ENCODE data around the gene CA10. TPM values are rescaled to one million over a fixed set of nuclear protein-coding genes. Genes with fewer than 3 reads are reported as not detected.

CA10 gene
- polyA plus RNA-seq, 6 donors from 2014 or later, result not detected

DNA sequence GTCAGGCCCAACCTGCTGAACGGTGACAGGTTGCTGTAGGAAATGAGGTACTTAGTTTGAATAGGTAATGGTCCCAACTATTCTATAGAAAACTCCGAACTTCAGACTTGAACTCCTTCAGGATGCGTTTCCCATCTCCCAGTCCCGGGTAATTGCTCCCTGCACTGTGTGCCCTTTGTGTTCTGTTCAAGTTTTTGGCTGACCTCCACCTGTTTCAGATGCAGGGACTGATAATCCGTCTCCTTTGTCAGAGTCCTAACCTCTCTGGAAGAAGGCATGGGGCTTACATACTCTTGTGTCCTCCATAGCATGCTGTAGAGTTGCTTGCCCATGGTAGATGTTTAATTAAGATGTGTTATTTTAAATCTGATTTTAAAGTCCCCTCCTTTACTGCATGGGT is 547.7 kb downstream of the CA10 start:
- Mint-ChIP-seq H3K27me3 (peaks cover 5 to 9% (median 8%) of the 10 kb centered on the region in 3 donors), H3K4me3 (no peak overlapping the region), H3K36me3 (no peaks in the 10 kb centered on the region), H3K9me3 (peaks cover 0 to 2% (median 0%) of the 10 kb centered on the region in 7 donors), H3K27ac (no peak overlapping the region), H3K4me1 (no peaks in the 10 kb centered on the region)
- DNase-seq (no peak), ATAC-seq (ENCODE audit: low read depth in 2 of 2) (no peak)

DNA sequence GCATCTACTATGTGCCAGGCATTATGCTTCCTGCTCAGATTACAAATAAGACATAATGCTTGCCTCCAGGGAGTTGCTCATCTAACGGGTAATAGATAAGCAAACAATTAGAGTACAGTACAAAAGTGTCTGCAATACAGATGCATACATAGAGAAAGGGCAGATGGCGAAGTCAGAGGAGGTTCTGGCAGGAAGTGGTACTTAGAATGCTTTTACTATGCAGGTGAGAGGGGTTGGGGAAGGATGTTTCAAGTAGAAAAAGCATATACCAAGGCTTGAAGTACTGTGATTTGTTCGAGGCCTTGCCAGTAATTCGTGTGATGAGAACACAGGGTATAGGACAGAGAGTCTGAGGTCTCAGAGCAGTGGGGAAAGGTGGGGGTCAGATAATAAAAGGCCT is 548.4 kb downstream of the CA10 start:
- DNase-seq (no peak), ATAC-seq (ENCODE audit: low read depth in 2 of 2) (no peak)
- Mint-ChIP-seq H3K27me3 (peaks cover under 1 to 8% (median 4%) of the 10 kb centered on the region in 3 donors), H3K27ac (no peak overlapping the region), H3K9me3 (peaks cover 0 to 2% (median 0%) of the 10 kb centered on the region in 7 donors), H3K4me3 (no peak overlapping the region), H3K4me1 (no peaks in the 10 kb centered on the region), H3K36me3 (no peaks in the 10 kb centered on the region)

- Mint-ChIP-seq H3K4me3 (no peak overlapping the region), H3K9me3 (peaks cover 0 to 2% (median 0%) of the 10 kb centered on the region in 7 donors), H3K4me1 (no peaks in the 10 kb centered on the region), H3K27ac (no peak overlapping the region), H3K36me3 (no peaks in the 10 kb centered on the region), H3K27me3 (peaks cover 0 to 8% (median 4%) of the 10 kb centered on the region in 3 donors)
- DNase-seq (no peak), ATAC-seq (ENCODE audit: low read depth in 2 of 2) (no peak)
Measured at GRCh38 chr17:51608251-51608933, 550.1 kb downstream of the CA10 start.

- no peak for ATAC-seq (ENCODE audit: low read depth in 2 of 2)
- H3K9me3 Mint-ChIP-seq, result no peaks in the 10 kb centered on the region
Measured at GRCh38 chr17:51607512-51607911, 551.0 kb downstream of the CA10 start.

DNA sequence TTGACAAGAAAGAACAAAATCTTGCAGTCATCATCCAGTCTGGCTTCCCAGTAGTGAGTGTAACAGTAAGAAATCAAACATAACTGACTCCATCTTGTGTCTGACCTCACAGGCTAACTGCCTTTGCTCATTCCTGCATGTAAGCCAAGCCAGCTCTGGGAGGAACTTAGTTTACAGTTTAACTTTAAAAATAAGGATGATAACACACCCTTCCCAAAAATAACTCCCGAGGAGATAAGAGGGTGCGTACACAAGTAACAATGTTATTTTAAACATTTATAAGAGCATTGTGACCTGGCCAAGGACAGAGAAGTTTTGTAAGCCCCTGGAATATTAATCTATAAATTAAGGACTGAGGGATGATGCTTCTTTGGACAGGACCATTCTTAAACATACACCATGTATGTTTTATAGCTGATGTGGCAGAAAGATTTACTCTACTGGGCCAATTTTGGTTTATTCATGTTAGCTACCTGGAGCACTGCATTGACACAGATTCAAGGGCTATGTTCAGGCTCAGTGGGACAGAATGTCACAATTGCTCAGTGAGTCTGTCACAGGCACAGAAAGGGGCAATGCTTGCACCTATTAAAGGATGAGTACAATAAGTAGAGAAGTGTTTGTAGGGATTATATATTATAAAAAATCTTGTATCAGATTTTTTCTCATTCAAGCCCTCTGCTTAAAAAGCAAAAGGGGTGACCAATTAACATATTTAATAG is 554.1 kb downstream of the CA10 start:
- Mint-ChIP-seq H3K4me3 (no peak overlapping the region), H3K36me3 (no peaks in the 10 kb centered on the region), H3K27ac (no peak overlapping the region), H3K9me3 (no peaks in the 10 kb centered on the region), H3K4me1 (no peaks in the 10 kb centered on the region), H3K27me3 (peaks cover 0 to 7% (median 0%) of the 10 kb centered on the region in 3 donors)
- ATAC-seq (ENCODE audit: low read depth in 2 of 2) (no peak), DNase-seq (no peak)

More at GRCh38 chr17:51607512-51607911, 551.0 kb downstream of the CA10 start:
- peaks cover 0 to 8% (median 7%) of the 10 kb centered on the region in 3 donors for H3K27me3 Mint-ChIP-seq
- H3K36me3 Mint-ChIP-seq, result no peaks in the 10 kb centered on the region
- no peak overlapping the region for H3K27ac Mint-ChIP-seq
- DNase-seq, result no peak
- H3K4me3 Mint-ChIP-seq, result no peak overlapping the region
- H3K4me1 Mint-ChIP-seq, result no peaks in the 10 kb centered on the region

- no peaks in the 10 kb centered on the region for H3K9me3 Mint-ChIP-seq
- DNase-seq, result no peak
Measured at GRCh38 chr17:51601622-51602261, 556.8 kb downstream of the CA10 start.

DNA sequence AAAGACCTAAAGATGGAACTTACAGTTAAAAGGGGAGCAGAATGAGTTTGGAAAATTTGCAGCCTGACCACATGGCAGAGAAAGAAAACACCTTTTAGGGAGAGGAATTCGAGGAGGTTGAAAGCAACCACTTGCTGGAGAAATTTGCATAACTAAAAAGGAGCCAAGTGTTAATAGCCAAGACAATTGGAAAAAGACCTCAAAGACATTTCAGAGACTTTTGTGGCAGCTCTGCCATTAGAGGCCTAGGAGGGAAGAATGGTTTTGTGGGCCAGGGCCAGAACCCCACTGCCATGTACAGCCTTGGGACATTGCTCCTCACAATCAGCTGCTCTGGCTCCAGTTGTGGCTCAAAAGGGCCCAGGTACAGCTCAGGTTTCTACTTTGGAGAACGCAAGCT is 559.7 kb downstream of the CA10 start:
- ATAC-seq (ENCODE audit: low read depth in 2 of 2), result no peak
- no peak overlapping the region for H3K27ac Mint-ChIP-seq
- no peak for DNase-seq
- no peaks in the 10 kb centered on the region for H3K36me3 Mint-ChIP-seq
- H3K27me3 Mint-ChIP-seq, result peaks cover 0 to 12% (median 0%) of the 10 kb centered on the region in 3 donors
- H3K4me3 Mint-ChIP-seq, result no peak overlapping the region
- H3K9me3 Mint-ChIP-seq, result no peaks in the 10 kb centered on the region
- H3K4me1 Mint-ChIP-seq, result no peaks in the 10 kb centered on the region

More at GRCh38 chr17:51601622-51602261, 556.8 kb downstream of the CA10 start:
- Mint-ChIP-seq H3K27me3 (peaks cover 0 to 4% (median 0%) of the 10 kb centered on the region in 3 donors), H3K4me3 (no peak overlapping the region), H3K36me3 (no peaks in the 10 kb centered on the region), H3K27ac (no peak overlapping the region), H3K4me1 (no peaks in the 10 kb centered on the region)
- ATAC-seq (ENCODE audit: low read depth in 2 of 2), result no peak

GRCh38 chr17:51597345-51597744 is 561.2 kb downstream of the CA10 start:
- no peak overlapping the region for H3K27ac Mint-ChIP-seq
- H3K4me3 Mint-ChIP-seq, result no peak overlapping the region
- H3K9me3 Mint-ChIP-seq, result peaks cover 0 to 4% (median 0%) of the 10 kb centered on the region in 7 donors
- no peaks in the 10 kb centered on the region for H3K4me1 Mint-ChIP-seq
- no peak for DNase-seq
- no peaks in the 10 kb centered on the region for H3K36me3 Mint-ChIP-seq
- H3K27me3 Mint-ChIP-seq, result peaks cover 0 to 8% (median 0%) of the 10 kb centered on the region in 3 donors
- no peak for ATAC-seq (ENCODE audit: low read depth in 2 of 2)

DNA sequence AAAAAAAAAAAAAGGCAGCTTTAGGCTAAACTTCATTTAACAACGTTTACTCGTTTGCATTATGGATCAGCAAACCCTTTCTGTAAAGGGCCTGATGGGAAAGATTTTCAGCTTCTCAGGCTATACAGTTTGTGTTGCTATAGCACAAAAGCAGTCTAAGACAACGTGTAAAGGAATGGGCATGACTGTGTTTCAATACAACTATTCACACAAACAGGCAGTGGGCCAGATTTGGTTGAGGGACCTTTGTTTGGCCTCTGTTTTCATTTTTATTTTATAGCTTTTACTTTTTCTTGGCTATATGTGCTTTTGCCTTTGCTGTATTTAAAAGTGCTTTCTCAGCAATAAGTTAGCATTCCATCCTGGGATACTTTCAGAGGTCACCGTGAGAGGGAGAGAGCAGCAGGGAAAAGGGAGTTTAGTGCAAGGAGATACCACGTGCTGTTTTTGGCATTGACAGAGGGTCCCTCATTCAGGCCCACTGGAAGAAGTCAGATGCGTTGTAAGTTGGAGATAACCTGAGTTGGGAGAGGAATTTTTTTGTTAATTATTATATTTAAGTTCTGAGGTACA is 562.6 kb downstream of the CA10 start:
- Mint-ChIP-seq H3K4me1 (no peaks in the 10 kb centered on the region), H3K27me3 (peaks cover 0 to 8% (median 0%) of the 10 kb centered on the region in 3 donors), H3K9me3 (peaks cover 0 to 4% (median 0%) of the 10 kb centered on the region in 7 donors), H3K4me3 (no peak overlapping the region), H3K27ac (no peak overlapping the region), H3K36me3 (no peaks in the 10 kb centered on the region)
- DNase-seq (no peak), ATAC-seq (ENCODE audit: low read depth in 2 of 2) (no peak)

DNA sequence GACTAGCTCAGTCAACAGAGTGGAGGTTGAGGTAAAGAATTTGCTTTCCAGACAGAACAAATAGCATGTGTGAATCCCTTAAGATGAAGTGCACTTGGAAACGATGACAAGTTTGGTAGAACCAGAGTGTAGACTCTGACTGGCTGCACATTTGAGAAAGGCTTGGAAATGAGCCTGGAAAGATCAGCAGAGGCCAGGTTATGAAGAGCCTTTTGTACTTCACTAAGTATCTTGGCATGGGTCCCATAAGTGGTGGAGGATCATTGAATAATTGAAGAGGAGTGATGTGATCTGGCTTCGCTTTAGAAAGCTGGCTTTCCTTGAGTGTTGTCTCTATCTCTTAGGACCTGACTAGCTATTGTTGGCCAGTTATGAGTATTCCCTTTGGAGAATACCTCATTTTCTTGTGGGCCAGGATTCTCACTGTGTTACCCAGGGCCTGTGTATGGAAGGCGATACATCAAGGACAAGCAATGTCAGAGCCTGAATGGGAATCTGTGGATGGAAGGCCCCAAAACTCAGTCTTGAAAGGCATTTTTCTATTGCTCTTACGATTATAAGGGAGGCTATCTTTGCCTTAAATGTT is 568.4 kb downstream of the CA10 start:
- no peak overlapping the region for H3K27ac Mint-ChIP-seq
- ATAC-seq (ENCODE audit: low read depth in 2 of 2), result no peak
- no peak overlapping the region for H3K4me3 Mint-ChIP-seq

DNA sequence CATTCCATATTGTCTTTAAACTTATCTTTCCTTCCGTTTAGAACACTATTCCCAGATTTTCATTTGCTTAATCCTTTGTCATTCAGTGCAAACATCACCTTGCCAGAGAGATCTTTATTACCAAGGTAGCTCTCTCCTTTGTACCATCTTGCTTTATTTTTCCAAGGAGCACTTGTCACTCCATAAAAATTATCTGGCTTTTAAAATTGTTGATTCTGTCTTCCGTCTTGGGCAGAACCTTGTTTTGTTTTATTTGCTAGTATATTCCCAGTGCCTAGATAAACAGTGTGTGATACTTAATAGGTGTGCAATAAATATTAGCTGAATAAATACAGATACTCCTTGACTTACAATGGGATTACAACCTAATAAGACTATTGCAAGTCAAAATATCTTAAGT is 570.5 kb downstream of the CA10 start:
- H3K4me1 Mint-ChIP-seq, result no peaks in the 10 kb centered on the region
- H3K4me3 Mint-ChIP-seq, result no peak overlapping the region
- H3K27ac Mint-ChIP-seq, result no peak overlapping the region
- peaks cover 0 to 7% of the 10 kb centered on the region in 2 donors for H3K36me3 Mint-ChIP-seq
- H3K9me3 Mint-ChIP-seq, result peaks cover 9 to 23% (median 16%) of the 10 kb centered on the region in 7 donors
- peaks cover 5 to 12% (median 7%) of the 10 kb centered on the region in 3 donors for H3K27me3 Mint-ChIP-seq
- no peak for ATAC-seq (ENCODE audit: low read depth in 2 of 2)
- DNase-seq, result no peak

More for the DNA sequence above, 568.4 kb downstream of the CA10 start:
- H3K9me3 Mint-ChIP-seq, result peaks cover 8 to 23% (median 13%) of the 10 kb centered on the region in 7 donors
- DNase-seq, result no peak
- H3K4me1 Mint-ChIP-seq, result no peaks in the 10 kb centered on the region
- peaks cover 6 to 10% (median 7%) of the 10 kb centered on the region in 3 donors for H3K27me3 Mint-ChIP-seq
- peaks cover 0 to 7% of the 10 kb centered on the region in 2 donors for H3K36me3 Mint-ChIP-seq

- peaks cover 5 to 12% (median 7%) of the 10 kb centered on the region in 3 donors for H3K27me3 Mint-ChIP-seq
- peaks cover 9 to 27% (median 16%) of the 10 kb centered on the region in 7 donors for H3K9me3 Mint-ChIP-seq
- H3K4me3 Mint-ChIP-seq, result no peak overlapping the region
- H3K4me1 Mint-ChIP-seq, result no peaks in the 10 kb centered on the region
- no peak for ATAC-seq (ENCODE audit: low read depth in 2 of 2)
- no peak for DNase-seq
- no peak overlapping the region for H3K27ac Mint-ChIP-seq
- H3K36me3 Mint-ChIP-seq, result peaks cover 0 to 7% of the 10 kb centered on the region in 2 donors
Measured at GRCh38 chr17:51587516-51587915, 571.0 kb downstream of the CA10 start.

GRCh38 chr17:51585514-51586104 is 572.9 kb downstream of the CA10 start:
- H3K27ac Mint-ChIP-seq, result no peak overlapping the region
- H3K27me3 Mint-ChIP-seq, result peaks cover 5 to 12% (median 7%) of the 10 kb centered on the region in 3 donors
- no peak for ATAC-seq (ENCODE audit: low read depth in 2 of 2)
- H3K36me3 Mint-ChIP-seq, result peaks cover 0 to 7% of the 10 kb centered on the region in 2 donors
- H3K4me1 Mint-ChIP-seq, result no peaks in the 10 kb centered on the region
- no peak for DNase-seq
- H3K4me3 Mint-ChIP-seq, result no peak overlapping the region
- peaks cover 9 to 27% (median 18%) of the 10 kb centered on the region in 7 donors for H3K9me3 Mint-ChIP-seq

Data from naive B cell (primary cell).